Smooth muscle cell of the brain vasculature (primary cell): ENCODE results near the gene CELA3B.
"Not testable (repeated sequence)": the region's sequence is repeated elsewhere in the genome, so short reads cannot be mapped to it uniquely, and the experiment has no call there.

Source experiments
- DNase-seq: peaks from one replicate; pipeline ENCODE4 v3.0.0-alpha.2; 2012; ENCODE audit warnings: low read depth, low spot score

CELA3B gene

GRCh38 chr1:21942959-21943640 lies 33.7 kb upstream of the CELA3B start:
- DNase-seq: not testable (repeated sequence)

DNA sequence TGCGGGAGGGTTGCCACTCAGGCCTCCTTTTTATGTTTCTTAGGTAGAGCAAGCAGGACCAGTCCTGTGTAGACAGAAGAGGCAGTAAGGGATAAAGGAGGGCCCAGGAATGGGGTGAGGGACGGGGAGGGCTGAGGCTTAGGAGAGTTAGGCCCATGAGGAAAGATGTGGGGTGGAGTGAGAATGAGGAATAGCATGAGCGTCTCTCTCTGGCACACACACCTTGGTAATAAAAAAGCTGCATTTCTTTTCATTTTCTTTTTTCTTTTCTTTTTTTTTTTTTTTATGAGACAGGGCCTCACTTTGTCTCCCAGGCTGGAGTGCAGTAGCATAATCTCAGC lies 32.1 kb upstream of the CELA3B start:
- no peak for DNase-seq

GRCh38 chr1:21946836-21947587 lies 29.8 kb upstream of the CELA3B start:
- no peak for DNase-seq

GRCh38 chr1:21950734-21951133 lies 26.1 kb upstream of the CELA3B start:
- DNase-seq: no peak

- DNase-seq: no peak
Measured at GRCh38 chr1:21951226-21951870, 25.5 kb upstream of the CELA3B start.

DNA sequence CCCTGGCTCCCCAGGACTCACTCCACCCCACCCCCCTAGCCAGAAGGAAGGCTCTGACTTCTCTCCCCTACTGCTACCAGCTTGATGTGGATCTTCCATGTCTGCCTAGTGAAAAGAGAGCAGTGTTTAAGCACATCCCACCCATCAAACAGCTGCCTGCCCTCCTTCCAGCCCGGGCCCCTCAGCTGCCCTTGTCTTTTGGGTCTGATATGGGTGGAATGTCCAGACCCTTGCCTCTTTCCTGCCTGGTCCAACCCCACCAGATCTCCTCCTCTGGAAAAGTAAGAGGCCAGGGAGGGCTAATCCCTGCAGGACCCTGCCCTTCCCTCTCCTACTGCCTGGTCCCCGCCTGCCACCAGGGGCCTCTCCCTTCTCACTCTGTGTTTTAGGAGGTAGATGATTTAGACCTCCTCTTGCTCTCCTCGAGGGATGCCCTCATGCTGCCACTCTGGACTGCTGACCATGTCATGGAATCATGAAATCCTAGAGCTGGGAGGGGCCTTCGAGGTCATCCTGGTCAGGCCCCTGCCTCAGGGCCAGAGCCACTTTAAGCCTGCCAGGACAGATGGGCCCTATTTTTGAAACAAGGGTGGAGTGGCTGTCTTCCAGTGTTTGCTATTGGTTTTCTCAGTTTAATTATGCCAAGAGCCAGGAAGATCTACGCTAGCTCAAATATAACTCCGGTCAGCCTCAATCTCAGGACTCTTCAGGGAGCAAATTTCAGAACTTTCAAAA lies 23.9 kb upstream of the CELA3B start:
- no peak for DNase-seq

GRCh38 chr1:21955058-21955457 lies 21.8 kb upstream of the CELA3B start:
- no peak for DNase-seq

- DNase-seq: no peak
Measured at GRCh38 chr1:21955501-21956281, 21.1 kb upstream of the CELA3B start.

GRCh38 chr1:21956720-21957552 lies 19.9 kb upstream of the CELA3B start:
- no peak for DNase-seq

DNA sequence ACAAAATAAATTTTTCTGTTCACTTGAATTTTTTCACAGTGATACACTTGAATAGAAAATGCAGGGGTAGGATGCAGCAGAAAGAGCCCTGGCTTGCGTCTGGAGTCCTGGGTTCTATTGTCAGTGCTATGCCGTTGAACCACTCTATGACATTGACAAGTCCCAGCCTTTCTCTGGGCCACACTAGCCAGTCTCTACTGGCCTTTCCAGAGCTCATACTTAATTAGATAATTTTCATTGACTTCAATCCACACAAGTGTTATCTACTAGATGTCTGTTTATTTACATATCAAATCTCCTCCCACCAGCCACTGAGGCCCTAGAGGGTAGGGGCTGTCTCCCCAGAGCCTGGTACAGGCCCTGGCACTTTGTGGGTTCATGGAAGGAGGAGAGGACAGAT lies 15.5 kb upstream of the CELA3B start:
- no peak for DNase-seq

- no peak for DNase-seq
Measured at GRCh38 chr1:21961799-21962198, 15.0 kb upstream of the CELA3B start.

- peak; percentile 26 for DNase-seq
Measured at GRCh38 chr1:21963477-21964217, 13.2 kb upstream of the CELA3B start.

GRCh38 chr1:21966247-21967000 lies 10.4 kb upstream of the CELA3B start:
- DNase-seq: no peak

- DNase-seq: not testable (repeated sequence)
Measured at GRCh38 chr1:21967216-21967615, 9.6 kb upstream of the CELA3B start.

DNA sequence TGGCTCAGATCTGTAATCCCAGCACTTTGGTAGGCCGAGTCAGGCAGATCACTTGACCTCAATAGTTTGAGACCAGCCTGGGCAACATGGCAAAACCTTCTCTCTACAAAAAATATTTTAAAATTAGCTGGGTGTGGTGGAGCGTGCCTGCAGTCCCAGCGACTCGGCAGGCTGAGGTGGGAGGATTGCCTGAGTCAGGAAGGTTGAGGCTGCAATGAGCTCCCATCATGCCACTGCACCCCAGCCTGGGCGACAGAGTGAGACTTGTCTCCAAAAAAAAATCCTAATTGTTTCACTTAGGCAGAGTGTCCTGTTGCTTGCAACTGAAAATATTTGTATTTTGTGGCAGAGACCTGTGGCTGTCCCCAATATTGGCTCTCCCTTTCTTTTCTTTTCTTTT lies 7.8 kb upstream of the CELA3B start:
- not testable (repeated sequence) for DNase-seq

GRCh38 chr1:21970523-21970922 lies 6.3 kb upstream of the CELA3B start:
- DNase-seq: not testable (repeated sequence)

DNA sequence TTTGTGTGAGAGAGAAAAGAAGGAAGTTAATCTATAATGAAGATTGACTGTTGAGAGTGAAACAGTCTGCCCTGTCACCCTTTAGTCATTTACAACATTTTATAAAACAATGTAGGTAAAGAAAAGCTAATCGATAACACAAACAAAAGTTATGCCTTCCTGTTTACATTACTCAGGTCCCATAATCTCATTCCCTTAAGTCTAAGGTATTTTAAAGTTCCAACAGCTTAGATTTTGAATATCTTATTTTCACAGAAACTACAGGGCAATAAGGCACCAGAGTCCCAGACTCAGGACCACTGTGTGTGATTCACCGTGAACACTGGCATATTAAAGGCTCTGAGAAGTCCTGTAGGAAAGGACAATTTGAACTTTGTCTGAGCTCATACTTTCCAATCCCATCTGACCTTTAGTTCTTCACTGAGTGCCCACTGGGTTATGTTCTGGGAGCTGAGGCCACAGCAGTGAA lies 3.8 kb upstream of the CELA3B start:
- DNase-seq: not testable (repeated sequence)

- not testable (repeated sequence) for DNase-seq
Measured at GRCh38 chr1:21973948-21974347, 2.9 kb upstream of the CELA3B start.

DNA sequence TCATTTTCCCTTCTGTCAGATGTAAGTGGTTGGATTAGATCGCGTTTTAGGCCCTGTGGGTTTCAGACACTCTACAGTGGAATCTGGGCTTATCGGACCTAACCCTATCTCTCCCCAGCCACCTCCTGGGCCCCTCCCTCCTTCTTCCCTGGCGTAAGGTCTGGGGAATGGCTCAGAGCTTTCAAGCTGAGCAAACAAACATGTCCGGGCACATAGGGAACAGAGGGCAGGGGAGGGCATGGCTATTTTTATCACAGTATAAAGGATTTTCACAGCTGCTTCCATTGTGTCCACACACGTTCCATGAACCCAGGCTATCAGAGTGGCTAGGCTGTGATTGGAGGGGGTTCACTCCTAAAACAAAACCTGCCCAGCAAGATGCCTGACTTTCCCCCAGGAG lies 2.1 kb upstream of the CELA3B start:
- not testable (repeated sequence) for DNase-seq
